AG04450 (cell line): ENCODE data around the gene ZNF699. TPM values are rescaled to one million over a fixed set of nuclear protein-coding genes. Genes with fewer than 3 reads are reported as not detected.

Experiments
- CTCF ChIA-PET: fragments of 300-600, 350-600 bp; formaldehyde crosslinking; extraction: SDS; loops from one replicate; lab custom pipeline; 2022; ENCODE audit warnings: antibody characterized with exemption, inconsistent platforms; lab: Charles Lee
- POLR2A ChIA-PET: fragments of 350-600 bp; formaldehyde crosslinking; extraction: SDS; loops from one replicate; lab custom pipeline; 2021; ENCODE audit warnings: antibody characterized with exemption, inconsistent platforms; lab: Yijun Ruan, JAX
- DNase-seq: peaks from one replicate; pipeline ENCODE4 v3.0.0-alpha.2; 2011; ENCODE audit warnings: low read depth, low spot score
- H3K27ac ChIP-seq: one replicate; pipeline ENCODE4 v1.5.1; 2012; ENCODE audit warnings: low read depth, low read length, control low read depth
- H3K27me3 ChIP-seq: one replicate; pipeline ENCODE4 v1.6.0; 2012; ENCODE audit warnings: low read length; ENCODE audit not compliant: control insufficient read depth, insufficient read depth
- H3K4me3 ChIP-seq: 2 replicates; pipeline ENCODE4 v1.5.1; 2011; ENCODE audit warnings: mild to moderate bottlenecking, low read depth, low read length, control low read depth
- H3K9me3 ChIP-seq: 2 replicates; pipeline ENCODE4 v1.5.1; 2012; ENCODE audit warnings: low read length; ENCODE audit not compliant: control insufficient read depth, insufficient read depth
- CTCF ChIP-seq: IDR thresholded peaks from 2 replicates; pipeline ENCODE4 v1.5.1; 2011; ENCODE audit warnings: low read depth, low read length, control low read depth, inconsistent platforms
- polyA plus RNA-seq: library from polyadenylated mRNA; depleted of rRNA; stranded (reverse); fragments of >200 nt; gene quantifications from 2 replicates; pipeline ENCODE4 v1.2.3, GENCODE V29; 2011

Gene ZNF699
- polyA plus RNA-seq, 1 experiment: 3.2 TPM

DNA sequence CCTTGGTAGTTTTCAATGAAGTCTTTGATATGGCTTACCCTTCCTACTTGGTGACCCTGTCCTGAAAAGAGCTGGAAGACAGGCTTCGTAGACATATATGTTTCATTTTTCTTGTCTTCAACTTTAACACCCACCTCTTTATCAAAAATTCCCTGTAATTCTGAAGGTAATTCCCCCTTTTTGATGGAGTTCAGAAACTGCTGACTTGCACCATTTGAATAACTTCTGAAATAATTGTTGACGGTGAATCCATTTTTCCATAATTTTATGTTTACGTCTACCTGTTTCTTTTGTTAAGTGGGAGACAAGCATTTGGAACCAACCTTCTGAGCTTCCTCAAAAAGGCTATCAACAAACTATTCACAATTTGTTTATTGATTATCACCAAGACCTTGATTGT is 38.6 kb upstream of the ZNF699 start:
- H3K9me3 ChIP-seq: peaks cover 50% of the 10 kb centered on the region
- no peak overlapping the region for H3K27ac ChIP-seq
- no peak overlapping the region for H3K4me3 ChIP-seq
- DNase-seq: no peak
- no peak for TF ChIP-seq CTCF
- ChIA-PET CTCF (no interaction called here), POLR2A (no interaction called here)
- H3K27me3 ChIP-seq: no peaks in the 10 kb centered on the region

- ChIA-PET CTCF (no interaction called here), POLR2A (interaction anchor here (0.6 kb wide), 1 partner anchor 203 kb away, joined by 4 read pairs; no protein-coding TSS in a partner anchor)
- no peak overlapping the region for H3K4me3 ChIP-seq
- no peaks in the 10 kb centered on the region for H3K27me3 ChIP-seq
- no peak for DNase-seq
- no peak overlapping the region for H3K27ac ChIP-seq
- H3K9me3 ChIP-seq: peaks cover 33% of the 10 kb centered on the region
- no peak for TF ChIP-seq CTCF
Observed at GRCh38 chr19:9345005-9345404, 35.4 kb upstream of the ZNF699 start.

DNA sequence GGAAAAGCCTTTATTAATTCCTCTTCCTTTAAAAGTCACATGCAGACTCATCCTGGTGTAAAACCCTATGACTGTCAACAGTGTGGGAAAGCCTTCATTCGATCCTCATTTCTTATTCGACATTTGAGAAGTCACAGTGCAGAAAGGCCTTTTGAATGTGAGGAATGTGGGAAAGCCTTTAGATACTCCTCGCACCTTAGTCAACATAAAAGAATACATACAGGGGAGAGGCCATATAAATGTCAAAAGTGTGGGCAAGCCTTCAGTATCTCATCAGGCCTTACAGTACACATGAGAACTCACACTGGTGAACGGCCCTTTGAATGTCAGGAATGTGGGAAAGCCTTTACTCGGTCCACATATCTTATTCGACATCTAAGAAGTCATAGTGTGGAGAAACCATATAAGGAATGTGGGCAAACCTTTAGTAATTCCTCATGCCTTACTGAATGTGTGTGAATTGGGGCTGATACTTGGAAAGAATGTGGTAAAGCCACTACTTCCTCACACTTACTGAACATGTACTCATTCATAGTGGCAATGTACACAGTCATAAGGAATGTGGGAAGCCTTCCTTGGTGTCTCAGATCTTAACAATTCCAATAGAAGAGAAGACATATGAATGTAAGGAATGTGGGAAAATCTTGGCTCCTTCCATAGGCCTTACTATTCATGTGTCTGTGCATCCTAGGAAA is 33.1 kb upstream of the ZNF699 start:
- no peak for DNase-seq
- Histone ChIP-seq H3K9me3 (peaks cover 38% of the 10 kb centered on the region), H3K4me3 (no peak overlapping the region), H3K27me3 (no peaks in the 10 kb centered on the region), H3K27ac (no peak overlapping the region)
- no peak for TF ChIP-seq CTCF
- POLR2A ChIA-PET: no interaction called here
- CTCF ChIA-PET: no interaction called here

DNA sequence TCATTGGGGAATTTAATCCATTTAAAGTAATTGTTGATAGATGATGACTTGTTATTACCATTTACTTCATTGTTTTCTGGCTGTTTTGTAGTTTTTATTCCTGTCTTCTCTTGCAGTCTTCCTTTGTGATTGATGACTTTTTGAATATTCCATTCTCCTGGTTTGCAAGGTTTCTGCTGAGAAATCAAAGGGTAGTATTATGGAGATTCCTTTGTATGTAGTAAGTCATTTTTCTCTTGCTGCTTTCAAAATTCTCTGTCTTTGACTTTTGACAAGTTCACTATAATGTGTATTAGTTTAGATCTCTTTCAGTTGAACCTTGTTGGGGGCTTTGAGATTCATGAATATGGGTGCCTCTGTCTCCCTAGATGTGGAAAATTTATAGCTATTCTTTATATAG is 20.4 kb upstream of the ZNF699 start:
- POLR2A ChIA-PET: no interaction called here
- CTCF ChIA-PET: no interaction called here

More for the DNA sequence above, 20.4 kb upstream of the ZNF699 start:
- DNase-seq: no peak
- TF ChIP-seq CTCF: no peak
- Histone ChIP-seq H3K9me3 (peaks cover 52% of the 10 kb centered on the region), H3K4me3 (no peak overlapping the region), H3K27me3 (no peaks in the 10 kb centered on the region), H3K27ac (no peak overlapping the region)
